PC-3 (cell line): Measurements from ENCODE around the gene VTI1A. TPM values are rescaled to one million over a fixed set of nuclear protein-coding genes. Genes with fewer than 3 reads are reported as not detected.

Experiments
- ATAC-seq: fragments of 200-7000 bp; cut with Tn5 transposase; 2 replicates; pipeline ENCODE4 v1.9.1; 2020; ENCODE audit warnings: mild to moderate bottlenecking, moderate library complexity
- BruUV-seq: library from RNA; stranded (reverse); fragments of 400-500 nt; replicated peaks from 2 replicates; lab custom pipeline; 2021; lab: Mats Ljungman, UMichigan
- CTCF ChIA-PET: fragments of 300-600 bp; sonication (Branson Sonifier 250); formaldehyde crosslinking; loops from one replicate; lab custom pipeline; 2022; ENCODE audit warnings: antibody characterized with exemption; lab: Charles Lee
- POLR2A ChIA-PET: fragments of 300-600 bp; sonication (Branson Sonifier 250); formaldehyde crosslinking; loops from one replicate; lab custom pipeline; 2022; ENCODE audit warnings: antibody characterized with exemption; ENCODE audit not compliant: unreplicated experiment; lab: Charles Lee
- DNase-seq: peaks from one replicate; pipeline ENCODE4 v3.0.0-alpha.2; 2015
- H2AFZ ChIP-seq: fragments of 300-600 bp; sonication (generic); 2 replicates; pipeline ENCODE4 v1.6.0; 2016; ENCODE audit warnings: antibody characterized with exemption, low read length
- H3F3A ChIP-seq: fragments of 300-600 bp; sonication (generic); one replicate; pipeline ENCODE4 v1.6.0; 2017; ENCODE audit warnings: antibody characterized with exemption, low read length, control low read depth, mild to moderate bottlenecking; ENCODE audit not compliant: unreplicated experiment
- H3K27ac ChIP-seq: fragments of 300-600 bp; sonication (generic); 2 replicates; pipeline ENCODE4 v1.5.1; 2016; ENCODE audit warnings: mild to moderate bottlenecking, low read length
- H3K27me3 ChIP-seq: fragments of 300-600 bp; sonication (generic); 2 replicates; pipeline ENCODE4 v1.6.1; 2016; ENCODE audit warnings: low read length, mixed read lengths
- H3K36me3 ChIP-seq: fragments of 300-600 bp; sonication (generic); 2 replicates; pipeline ENCODE4 v1.6.1; 2016; ENCODE audit warnings: low read depth, mixed run types, low read length, mixed read lengths
- H3K4me1 ChIP-seq: fragments of 300-600 bp; sonication (generic); 2 replicates; pipeline ENCODE4 v1.5.1; 2016; ENCODE audit warnings: low read length; ENCODE audit not compliant: insufficient read depth
- H3K4me2 ChIP-seq: fragments of 300-600 bp; sonication (generic); 2 replicates; pipeline ENCODE4 v1.6.0; 2016; ENCODE audit warnings: low read length
- H3K4me3 ChIP-seq: fragments of 300-600 bp; sonication (generic); 2 replicates; pipeline ENCODE4 v1.5.1; 2016; ENCODE audit warnings: mild to moderate bottlenecking, low read length, mixed read lengths
- H3K79me2 ChIP-seq: fragments of 300-600 bp; sonication (generic); 2 replicates; pipeline ENCODE4 v1.6.1; 2017; ENCODE audit warnings: low read length, mixed read lengths
- H3K9ac ChIP-seq: fragments of 300-600 bp; sonication (generic); 2 replicates; pipeline ENCODE4 v1.6.0; 2016; ENCODE audit warnings: mild to moderate bottlenecking, low read length
- H3K9me2 ChIP-seq: fragments of 300-600 bp; sonication (generic); replicated peaks from 2 replicates; pipeline ENCODE4 v1.6.1; 2016; ENCODE audit warnings: mixed run types, low read length, mixed read lengths
- H3K9me3 ChIP-seq: fragments of 300-600 bp; sonication (generic); 2 replicates; pipeline ENCODE4 v1.6.1; 2016; ENCODE audit warnings: low read length, mixed read lengths
- H4K20me1 ChIP-seq: fragments of 300-600 bp; sonication (generic); 2 replicates; pipeline ENCODE4 v1.6.1; 2016; ENCODE audit warnings: low read length, mixed read lengths
- CTCF ChIP-seq: fragments of 300-600 bp; sonication (generic); conservative IDR thresholded peaks from 2 replicates; pipeline ENCODE4 v1.5.1; 2017; ENCODE audit warnings: antibody characterized with exemption, low read depth, mild to moderate bottlenecking, low read length
- EZH2 ChIP-seq: fragments of 300-600 bp; sonication (generic); IDR thresholded peaks from one replicate; pipeline ENCODE4 v1.6.1; 2017; ENCODE audit warnings: antibody characterized with exemption, mild to moderate bottlenecking, low read length; ENCODE audit not compliant: unreplicated experiment
- EZH2phosphoT487 ChIP-seq: fragments of 300-600 bp; sonication (generic); IDR thresholded peaks from 2 replicates; pipeline ENCODE4 v1.6.1; 2018; ENCODE audit warnings: mild to moderate bottlenecking, antibody characterized with exemption, low read length, borderline replicate concordance
- intact Hi-C: fragments of 100-400 bp; cut with micrococcal nuclease; formaldehyde crosslinking; loops from 2 replicates; pipeline ENCODE4 v1.9.0; 2023
- total RNA-seq: library from RNA; depleted of rRNA; stranded (reverse); fragments of >200 nt; gene quantifications from 2 replicates; pipeline ENCODE4 v1.2.3, GENCODE V29; 2014

Gene VTI1A
- total RNA-seq, 1 experiment from 2014 or later = 18.1 TPM

DNA sequence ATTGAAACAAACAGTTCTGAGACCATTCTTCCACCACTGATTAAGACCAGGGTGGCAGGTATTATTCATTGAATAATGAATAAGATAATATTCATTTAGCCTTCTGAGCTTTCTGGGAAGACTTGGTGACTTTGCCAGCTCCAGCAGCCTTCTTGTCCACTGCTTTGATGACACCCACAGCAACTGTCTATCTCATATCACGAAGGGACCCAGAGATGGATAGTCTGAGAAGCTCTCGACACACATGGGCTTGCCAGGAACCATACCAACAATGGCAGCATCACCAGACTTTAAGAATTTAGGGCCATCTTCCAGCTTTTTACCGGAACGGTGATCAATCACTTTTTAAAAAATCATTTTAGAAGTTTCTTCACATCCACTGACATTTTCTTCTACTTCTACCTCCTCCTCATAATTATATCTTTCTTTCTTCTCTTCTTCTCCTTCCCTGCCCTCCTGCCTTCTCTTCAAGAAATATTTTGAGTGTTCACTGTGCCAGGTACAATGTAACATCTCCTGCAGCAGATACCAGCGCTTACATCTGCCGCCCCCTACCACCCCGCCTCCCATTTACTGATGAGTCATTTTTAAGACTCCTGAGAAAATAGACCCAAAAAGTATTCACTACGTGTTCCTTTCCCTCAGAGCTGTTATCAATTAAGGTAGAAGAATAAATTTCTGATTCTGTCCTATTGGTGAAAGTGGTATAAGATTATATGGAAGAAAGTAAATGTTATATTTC, 101.7 kb downstream of the VTI1A start:
- no peak overlapping the region for H2AFZ ChIP-seq
- no TSS peak for BruUV-seq
- no peak overlapping the region for H3K4me3 ChIP-seq
- H3K27ac ChIP-seq = no peak overlapping the region
- H4K20me1 ChIP-seq = no peaks in the 10 kb centered on the region
- H3K27me3 ChIP-seq = no peaks in the 10 kb centered on the region
- no peaks in the 10 kb centered on the region for H3K9me3 ChIP-seq
- no peaks in the 10 kb centered on the region for H3K9me2 ChIP-seq
- POLR2A ChIA-PET = no interaction called here
- H3K4me2 ChIP-seq = no peak overlapping the region
- ATAC-seq (no peak), DNase-seq (no peak)
- TF ChIP-seq EZH2 = no peak
- no peak for TF ChIP-seq CTCF
- TF ChIP-seq EZH2phosphoT487 = no peak
- no peaks in the 10 kb centered on the region for H3F3A ChIP-seq
- no peak overlapping the region for H3K9ac ChIP-seq
- no peaks in the 10 kb centered on the region for H3K79me2 ChIP-seq
- intact Hi-C loops = no loop called here
- no peaks in the 10 kb centered on the region for H3K36me3 ChIP-seq
- H3K4me1 ChIP-seq = no peaks in the 10 kb centered on the region
- CTCF ChIA-PET = no interaction called here

- H3K9me2 ChIP-seq = no peaks in the 10 kb centered on the region
- H3K4me3 ChIP-seq = no peak overlapping the region
- CTCF ChIA-PET = no interaction called here
- ATAC-seq = no peak
- H3F3A ChIP-seq = no peaks in the 10 kb centered on the region
- H3K79me2 ChIP-seq = no peaks in the 10 kb centered on the region
- no peak for TF ChIP-seq EZH2
- TF ChIP-seq EZH2phosphoT487 = no peak
- TF ChIP-seq CTCF = no peak
- no peak overlapping the region for H2AFZ ChIP-seq
- no peak overlapping the region for H3K27ac ChIP-seq
- no TSS peak for BruUV-seq
- H3K9ac ChIP-seq = no peak overlapping the region
- no peaks in the 10 kb centered on the region for H3K27me3 ChIP-seq
- no peaks in the 10 kb centered on the region for H3K9me3 ChIP-seq
- POLR2A ChIA-PET = no interaction called here
- DNase-seq = no peak
- H3K4me2 ChIP-seq = no peak overlapping the region
- no peaks in the 10 kb centered on the region for H4K20me1 ChIP-seq
- no peaks in the 10 kb centered on the region for H3K36me3 ChIP-seq
- intact Hi-C loops = no loop called here
- no peaks in the 10 kb centered on the region for H3K4me1 ChIP-seq
Measured at GRCh38 chr10:112552593-112553110, 105.6 kb downstream of the VTI1A start.

DNA sequence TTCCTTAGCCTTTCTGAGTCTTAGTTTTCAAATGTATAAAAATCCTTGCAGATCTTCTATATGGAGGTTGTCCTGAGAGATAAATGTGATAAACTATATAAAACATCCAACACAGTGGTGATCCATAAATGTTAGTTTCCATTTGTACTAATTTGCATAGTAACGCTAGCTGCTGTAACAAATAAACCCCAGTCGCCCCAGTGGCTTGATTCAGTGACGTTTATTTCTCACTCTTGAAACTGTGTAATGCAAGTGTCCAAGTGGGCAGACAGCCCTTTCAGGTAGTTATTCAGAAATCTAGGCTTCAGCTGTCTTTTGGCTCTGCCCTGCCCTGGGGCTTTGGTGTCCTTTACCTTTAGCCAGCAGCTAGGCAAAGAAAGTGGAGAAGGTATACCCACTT, 106.3 kb downstream of the VTI1A start:
- no peaks in the 10 kb centered on the region for H3K36me3 ChIP-seq
- BruUV-seq = no TSS peak

More for the DNA sequence above, 106.3 kb downstream of the VTI1A start:
- no peak overlapping the region for H3K9ac ChIP-seq
- H3K79me2 ChIP-seq = no peaks in the 10 kb centered on the region
- H4K20me1 ChIP-seq = no peaks in the 10 kb centered on the region
- no peaks in the 10 kb centered on the region for H3K4me1 ChIP-seq
- H3K27me3 ChIP-seq = no peaks in the 10 kb centered on the region
- no peaks in the 10 kb centered on the region for H3K9me3 ChIP-seq
- ATAC-seq (no peak), DNase-seq (no peak)
- TF ChIP-seq CTCF (no peak), EZH2phosphoT487 (no peak), EZH2 (no peak)
- intact Hi-C loops = no loop called here
- H3K4me2 ChIP-seq = no peak overlapping the region
- POLR2A ChIA-PET = no interaction called here
- H3K27ac ChIP-seq = no peak overlapping the region
- no peak overlapping the region for H3K4me3 ChIP-seq
- H3K9me2 ChIP-seq = no peaks in the 10 kb centered on the region
- H3F3A ChIP-seq = no peaks in the 10 kb centered on the region
- CTCF ChIA-PET = no interaction called here
- H2AFZ ChIP-seq = no peak overlapping the region
